ENCODE measurements around the gene GREB1.

Gene GREB1

DNA sequence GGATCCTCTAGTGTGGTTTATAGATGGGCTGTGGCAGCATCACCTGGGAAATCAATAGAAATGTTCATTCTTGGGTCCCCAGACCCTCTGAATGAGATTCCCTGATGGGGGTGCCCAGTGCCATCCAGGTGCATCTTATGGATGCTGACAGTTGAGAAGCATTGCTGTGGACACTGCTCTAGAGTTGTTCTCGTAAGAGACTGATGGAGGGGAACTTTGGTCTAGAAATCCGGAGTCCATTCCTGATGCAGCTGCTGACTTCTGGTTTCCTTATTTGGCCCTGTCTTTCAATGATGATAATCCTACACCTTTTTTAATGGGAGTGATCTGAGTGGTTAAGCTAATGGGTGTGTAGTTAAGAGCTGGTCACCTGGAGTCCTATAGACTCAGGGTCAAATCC lies 39.5 kb upstream of the GREB1 start:
- no peak overlapping the region for H3K18ac ChIP-seq (ENCODE audit: low read depth in 1 of 2, low read length in 2 of 2)
- H3K4me3 ChIP-seq (ENCODE audit: insufficient read depth in 1 of 2, low read depth in 1 of 2, low read length in 2 of 2) = no peak overlapping the region
- H2AFZ ChIP-seq (ENCODE audit: low read depth, low read length) = no peak overlapping the region
- no peak overlapping the region for H4K91ac ChIP-seq (ENCODE audit: low read length)
- H4K8ac ChIP-seq (ENCODE audit: low read length) = no peak overlapping the region
- no peak overlapping the region for H2BK5ac ChIP-seq (ENCODE audit: low read depth, low read length, poor library complexity, severe bottlenecking)
- 94% methylated on average over 2 of the region's 2 CpGs for WGBS
- H2BK120ac ChIP-seq (ENCODE audit: low read depth, low read length) = no peak overlapping the region
- H3K27ac ChIP-seq (ENCODE audit: low read length, poor library complexity, severe bottlenecking) = no peak overlapping the region
- H3K4me2 ChIP-seq (ENCODE audit: low read length, poor library complexity, severe bottlenecking) = no peak overlapping the region
- peaks cover 26 to 41% of the 10 kb centered on the region in 2 experiments for H3K27me3 ChIP-seq (ENCODE audit: control insufficient read depth in 1 of 2, insufficient read depth in 1 of 2, low read length in 2 of 2)
- H3K79me1 ChIP-seq (replicated peaks; ENCODE audit: low read length, poor library complexity, severe bottlenecking) = no peaks in the 10 kb centered on the region
- H2BK12ac ChIP-seq (ENCODE audit: low read length in 2 of 2) = no peak overlapping the region
- no peak overlapping the region for H2BK15ac ChIP-seq (ENCODE audit: low read depth, poor library complexity, severe bottlenecking)
- H3K9me3 ChIP-seq (ENCODE audit: control insufficient read depth, low read length) = no peaks in the 10 kb centered on the region
- no peak overlapping the region for H3K14ac ChIP-seq (ENCODE audit: low read length in 2 of 2)
- H3K9ac ChIP-seq (ENCODE audit: low read length) = no peak overlapping the region
- H3K23ac ChIP-seq (ENCODE audit: low read length in 2 of 2) = no peak overlapping the region
- no peaks in the 10 kb centered on the region for H3K36me3 ChIP-seq (ENCODE audit: control insufficient read depth in 1 of 2, insufficient read depth in 2 of 2, low read depth in 1 of 2, low read length in 2 of 2)
- no peak for DNase-seq
- no peak overlapping the region for H3K4ac ChIP-seq (ENCODE audit: low read depth in 1 of 2, low read length in 2 of 2)
- peaks cover 7% of the 10 kb centered on the region for H3K4me1 ChIP-seq (ENCODE audit: control insufficient read depth, insufficient read depth, low read depth, low read length)
- no peak overlapping the region for H2AK5ac ChIP-seq (ENCODE audit: low read length, severe bottlenecking)

DNA sequence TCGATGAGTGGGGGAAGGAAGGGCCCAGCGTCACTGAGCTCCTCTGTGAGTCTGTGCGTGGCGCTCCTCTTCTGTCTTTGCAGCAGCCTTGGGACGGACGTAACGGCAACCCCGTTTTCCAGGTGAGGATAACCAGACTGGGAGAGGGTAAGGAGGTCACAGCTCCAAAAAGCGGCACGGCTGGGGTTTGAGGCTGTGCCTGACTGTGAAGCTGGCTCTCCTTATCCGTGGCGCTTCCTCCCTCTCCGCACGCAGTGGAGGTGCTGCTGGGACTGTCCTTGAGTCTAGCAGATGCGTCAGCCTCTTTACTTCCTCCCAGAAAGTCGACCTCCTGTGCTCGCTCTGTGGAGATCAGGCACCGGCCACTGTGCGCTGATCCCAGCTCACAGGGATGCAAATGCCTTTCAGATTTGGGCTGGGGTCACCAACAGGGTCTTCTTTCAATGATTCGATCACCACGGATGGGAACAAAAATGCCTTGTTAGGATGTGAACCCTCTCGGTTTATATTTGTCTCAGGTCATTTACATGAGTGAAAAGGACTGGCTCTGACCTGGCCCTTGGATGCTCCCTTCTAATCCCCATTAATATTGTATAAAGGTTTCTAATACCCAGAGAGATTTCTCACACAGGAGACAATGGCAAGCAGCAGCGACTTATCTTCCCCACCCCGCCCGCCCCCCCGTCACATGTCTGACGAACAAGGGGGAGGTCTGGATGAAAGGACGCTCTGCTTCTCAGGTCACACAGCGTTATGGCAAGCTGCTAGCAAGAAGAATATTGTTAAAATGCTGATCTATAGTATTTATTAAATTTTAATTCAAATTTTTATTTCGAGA lies 37.8 kb upstream of the GREB1 start:
- Histone ChIP-seq H4K8ac (ENCODE audit: low read length) (peak overlapping the region; percentile 8), H3K79me1 (replicated peaks; ENCODE audit: low read length, poor library complexity, severe bottlenecking) (no peaks in the 10 kb centered on the region), H2BK5ac (ENCODE audit: low read depth, low read length, poor library complexity, severe bottlenecking) (no peak overlapping the region), H3K4me3 (ENCODE audit: insufficient read depth in 1 of 2, low read depth in 1 of 2, low read length in 2 of 2) (peak overlapping the region in 1 of 2 experiments; percentile 11), H3K4ac (ENCODE audit: low read depth in 1 of 2, low read length in 2 of 2) (no peak overlapping the region), H2AK5ac (ENCODE audit: low read length, severe bottlenecking) (no peak overlapping the region), H3K4me1 (ENCODE audit: control insufficient read depth, insufficient read depth, low read depth, low read length) (peaks cover 7% of the 10 kb centered on the region), H3K9me3 (ENCODE audit: control insufficient read depth, low read length) (no peaks in the 10 kb centered on the region), H3K18ac (ENCODE audit: low read depth in 1 of 2, low read length in 2 of 2) (peak overlapping the region; percentile 14 to 16), H3K4me2 (ENCODE audit: low read length, poor library complexity, severe bottlenecking) (no peak overlapping the region), H3K14ac (ENCODE audit: low read length in 2 of 2) (peak overlapping the region in 1 of 2 experiments; percentile 53), H2BK12ac (ENCODE audit: low read length in 2 of 2) (no peak overlapping the region), H4K91ac (ENCODE audit: low read length) (no peak overlapping the region), H2BK120ac (ENCODE audit: low read depth, low read length) (no peak overlapping the region), H3K36me3 (ENCODE audit: control insufficient read depth in 1 of 2, insufficient read depth in 2 of 2, low read depth in 1 of 2, low read length in 2 of 2) (no peaks in the 10 kb centered on the region), H3K27ac (ENCODE audit: low read length, poor library complexity, severe bottlenecking) (no peak overlapping the region), H2BK15ac (ENCODE audit: low read depth, poor library complexity, severe bottlenecking) (no peak overlapping the region), H2AFZ (ENCODE audit: low read depth, low read length) (peak overlapping the region; percentile 60), H3K27me3 (ENCODE audit: control insufficient read depth in 1 of 2, insufficient read depth in 1 of 2, low read length in 2 of 2) (peaks cover 29 to 41% of the 10 kb centered on the region in 2 experiments), H3K9ac (ENCODE audit: low read length) (no peak overlapping the region), H3K23ac (ENCODE audit: low read length in 2 of 2) (peak overlapping the region in 1 of 2 experiments; percentile 9)
- WGBS = 41% methylated on average over 27 of the region's 30 CpGs
- peak; percentile 50 for DNase-seq

DNA sequence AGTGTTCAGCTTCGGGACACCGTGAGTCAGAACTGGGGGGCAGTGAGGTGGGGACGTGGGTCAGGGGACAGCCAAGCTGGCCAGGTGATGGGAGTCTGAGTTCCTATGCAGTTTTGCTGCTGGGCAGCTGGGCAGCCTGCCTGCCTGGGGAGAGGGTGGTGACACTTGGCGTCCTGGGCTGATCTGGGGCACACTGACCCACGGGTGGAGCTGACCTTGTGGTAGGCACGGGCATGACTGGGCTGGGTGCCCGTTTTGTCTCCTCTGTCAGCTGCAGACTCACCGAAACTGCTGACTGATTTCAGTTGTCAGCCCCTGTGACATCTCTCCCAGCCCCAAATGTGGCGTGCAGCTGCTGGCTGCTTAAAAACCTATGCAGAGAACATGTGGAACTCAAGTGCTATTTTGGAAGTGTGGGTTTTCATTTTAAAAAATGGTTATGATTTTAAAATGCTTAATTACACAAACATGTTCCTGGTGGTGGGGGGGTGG lies 35.3 kb upstream of the GREB1 start:
- H3K4me3 ChIP-seq (ENCODE audit: insufficient read depth in 1 of 2, low read depth in 1 of 2, low read length in 2 of 2) = no peak overlapping the region
- no peak overlapping the region for H2AK5ac ChIP-seq (ENCODE audit: low read length, severe bottlenecking)
- no peak overlapping the region for H2BK120ac ChIP-seq (ENCODE audit: low read depth, low read length)
- H2AFZ ChIP-seq (ENCODE audit: low read depth, low read length) = peak overlapping the region; percentile 70
- peak overlapping the region in 1 of 2 experiments; percentile 73 for H3K14ac ChIP-seq (ENCODE audit: low read length in 2 of 2)
- no peak overlapping the region for H3K23ac ChIP-seq (ENCODE audit: low read length in 2 of 2)
- no peak overlapping the region for H3K9ac ChIP-seq (ENCODE audit: low read length)
- 57% methylated on average over 9 of the region's 9 CpGs for WGBS
- peak overlapping the region in 1 of 2 experiments; percentile 49 for H2BK12ac ChIP-seq (ENCODE audit: low read length in 2 of 2)
- no peak for DNase-seq
- peaks cover 6% of the 10 kb centered on the region for H3K9me3 ChIP-seq (ENCODE audit: control insufficient read depth, low read length)
- no peak overlapping the region for H2BK5ac ChIP-seq (ENCODE audit: low read depth, low read length, poor library complexity, severe bottlenecking)
- H3K79me1 ChIP-seq (replicated peaks; ENCODE audit: low read length, poor library complexity, severe bottlenecking) = no peaks in the 10 kb centered on the region
- H3K4me2 ChIP-seq (ENCODE audit: low read length, poor library complexity, severe bottlenecking) = no peak overlapping the region
- no peak overlapping the region for H3K27ac ChIP-seq (ENCODE audit: low read length, poor library complexity, severe bottlenecking)
- peaks cover 21 to 22% of the 10 kb centered on the region in 2 experiments for H3K27me3 ChIP-seq (ENCODE audit: control insufficient read depth in 1 of 2, insufficient read depth in 1 of 2, low read length in 2 of 2)
- no peak overlapping the region for H3K4ac ChIP-seq (ENCODE audit: low read depth in 1 of 2, low read length in 2 of 2)
- H3K36me3 ChIP-seq (ENCODE audit: control insufficient read depth in 1 of 2, insufficient read depth in 2 of 2, low read depth in 1 of 2, low read length in 2 of 2) = no peaks in the 10 kb centered on the region
- H4K91ac ChIP-seq (ENCODE audit: low read length) = peak overlapping the region; percentile 67
- H2BK15ac ChIP-seq (ENCODE audit: low read depth, poor library complexity, severe bottlenecking) = no peak overlapping the region
- peaks cover 7% of the 10 kb centered on the region for H3K4me1 ChIP-seq (ENCODE audit: control insufficient read depth, insufficient read depth, low read depth, low read length)
- no peak overlapping the region for H3K18ac ChIP-seq (ENCODE audit: low read depth in 1 of 2, low read length in 2 of 2)
- H4K8ac ChIP-seq (ENCODE audit: low read length) = peak overlapping the region; percentile 52

GRCh38 chr2:11499081-11499743 lies 34.6 kb upstream of the GREB1 start:
- no peaks in the 10 kb centered on the region for H3K79me1 ChIP-seq (replicated peaks; ENCODE audit: low read length, poor library complexity, severe bottlenecking)
- no peak overlapping the region for H3K18ac ChIP-seq (ENCODE audit: low read depth in 1 of 2, low read length in 2 of 2)
- H3K36me3 ChIP-seq (ENCODE audit: control insufficient read depth in 1 of 2, insufficient read depth in 2 of 2, low read depth in 1 of 2, low read length in 2 of 2) = no peaks in the 10 kb centered on the region
- peak overlapping the region in 1 of 2 experiments; percentile 35 for H3K14ac ChIP-seq (ENCODE audit: low read length in 2 of 2)
- H3K9me3 ChIP-seq (ENCODE audit: control insufficient read depth, low read length) = peaks cover 6% of the 10 kb centered on the region
- WGBS = 16% methylated on average over 4 of the region's 4 CpGs
- no peak overlapping the region for H2AK5ac ChIP-seq (ENCODE audit: low read length, severe bottlenecking)
- no peak overlapping the region for H3K4me3 ChIP-seq (ENCODE audit: insufficient read depth in 1 of 2, low read depth in 1 of 2, low read length in 2 of 2)
- no peak overlapping the region for H3K9ac ChIP-seq (ENCODE audit: low read length)
- no peak for DNase-seq
- H2BK15ac ChIP-seq (ENCODE audit: low read depth, poor library complexity, severe bottlenecking) = no peak overlapping the region
- no peak overlapping the region for H4K8ac ChIP-seq (ENCODE audit: low read length)
- no peak overlapping the region for H2BK120ac ChIP-seq (ENCODE audit: low read depth, low read length)
- no peak overlapping the region for H4K91ac ChIP-seq (ENCODE audit: low read length)
- no peak overlapping the region for H2AFZ ChIP-seq (ENCODE audit: low read depth, low read length)
- H3K4me2 ChIP-seq (ENCODE audit: low read length, poor library complexity, severe bottlenecking) = no peak overlapping the region
- no peak overlapping the region for H3K23ac ChIP-seq (ENCODE audit: low read length in 2 of 2)
- peaks cover 7% of the 10 kb centered on the region for H3K4me1 ChIP-seq (ENCODE audit: control insufficient read depth, insufficient read depth, low read depth, low read length)
- peaks cover 15 to 16% of the 10 kb centered on the region in 2 experiments for H3K27me3 ChIP-seq (ENCODE audit: control insufficient read depth in 1 of 2, insufficient read depth in 1 of 2, low read length in 2 of 2)
- H2BK5ac ChIP-seq (ENCODE audit: low read depth, low read length, poor library complexity, severe bottlenecking) = no peak overlapping the region
- no peak overlapping the region for H2BK12ac ChIP-seq (ENCODE audit: low read length in 2 of 2)
- H3K4ac ChIP-seq (ENCODE audit: low read depth in 1 of 2, low read length in 2 of 2) = no peak overlapping the region
- no peak overlapping the region for H3K27ac ChIP-seq (ENCODE audit: low read length, poor library complexity, severe bottlenecking)

Data from mesenchymal stem cell (in vitro differentiated cells and primary cell).